ENCODE measurements around the gene CELA3B.
"Not testable (repeated sequence)": the region's sequence is repeated elsewhere in the genome, so short reads cannot be mapped to it uniquely, and the experiment has no call there.

The CELA3B gene

GRCh38 chr1:21976703-21977239 is at the start of gene CELA3B:
Gene CELA3B, plus strand, starts transcription at chr1:21977022. Its CDS starts 18 bp downstream, at chr1:21977040.
- H3K4me3 ChIP-seq (ENCODE audit: low read depth, low read length); H3K27ac ChIP-seq (ENCODE audit: low read depth, low read length); H3K9ac ChIP-seq (ENCODE audit: low read depth, low read length); H3K9me3 ChIP-seq (ENCODE audit: control insufficient read depth, insufficient read depth, low read length); H3K4me1 ChIP-seq (ENCODE audit: control insufficient read depth, insufficient read depth, low read length); H3K27me3 ChIP-seq (ENCODE audit: control insufficient read depth, insufficient read depth, low read length); H3K36me3 ChIP-seq (ENCODE audit: control insufficient read depth, insufficient read depth, low read length): not testable (repeated sequence)

- Histone ChIP-seq H3K27ac (ENCODE audit: low read depth, low read length) (no peak overlapping the region), H3K36me3 (ENCODE audit: control insufficient read depth, insufficient read depth, low read length) (0 out of 2 replicates have a peak, but pooled peaks cover 4% of the 10 kb centered on the region), H3K9me3 (ENCODE audit: control insufficient read depth, insufficient read depth, low read length) (no peaks in the 10 kb centered on the region), H3K27me3 (ENCODE audit: control insufficient read depth, insufficient read depth, low read length) (no peaks in the 10 kb centered on the region), H3K4me3 (ENCODE audit: low read depth, low read length) (no peak overlapping the region), H3K9ac (ENCODE audit: low read depth, low read length) (no peak overlapping the region), H3K4me1 (ENCODE audit: control insufficient read depth, insufficient read depth, low read length) (peaks cover 7% of the 10 kb centered on the region; the same call in 1 of the 2 replicates)
Measured at GRCh38 chr1:21927533-21928237, 49.1 kb upstream of the CELA3B start.

DNA sequence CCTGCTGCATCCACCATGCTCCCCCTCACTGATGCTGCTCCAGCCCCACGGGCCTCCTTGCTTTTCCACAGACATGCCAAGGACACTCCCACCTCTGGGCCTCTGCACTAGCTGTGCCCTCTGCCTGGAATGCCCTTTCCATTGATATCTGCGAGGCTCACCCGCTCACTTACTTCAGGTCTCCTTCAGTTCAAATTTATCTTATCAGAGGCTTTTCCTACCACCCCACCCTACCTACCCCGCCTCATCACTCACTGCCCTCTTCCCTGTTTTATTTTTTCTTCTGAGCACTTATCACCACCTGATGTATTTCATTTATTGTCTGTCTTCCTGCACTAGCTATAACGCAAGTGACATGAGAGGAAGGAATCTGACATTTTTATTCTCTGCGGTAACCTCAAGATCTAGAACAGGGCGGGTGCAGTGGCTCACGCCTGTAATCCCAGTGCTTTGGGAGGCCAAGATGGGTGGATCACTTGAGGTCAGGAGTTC is 46.7 kb upstream of the CELA3B start:
- no peak overlapping the region for H3K27ac ChIP-seq (ENCODE audit: low read depth, low read length)
- H3K4me3 ChIP-seq (ENCODE audit: low read depth, low read length) = no peak overlapping the region
- H3K9ac ChIP-seq (ENCODE audit: low read depth, low read length) = no peak overlapping the region

DNA sequence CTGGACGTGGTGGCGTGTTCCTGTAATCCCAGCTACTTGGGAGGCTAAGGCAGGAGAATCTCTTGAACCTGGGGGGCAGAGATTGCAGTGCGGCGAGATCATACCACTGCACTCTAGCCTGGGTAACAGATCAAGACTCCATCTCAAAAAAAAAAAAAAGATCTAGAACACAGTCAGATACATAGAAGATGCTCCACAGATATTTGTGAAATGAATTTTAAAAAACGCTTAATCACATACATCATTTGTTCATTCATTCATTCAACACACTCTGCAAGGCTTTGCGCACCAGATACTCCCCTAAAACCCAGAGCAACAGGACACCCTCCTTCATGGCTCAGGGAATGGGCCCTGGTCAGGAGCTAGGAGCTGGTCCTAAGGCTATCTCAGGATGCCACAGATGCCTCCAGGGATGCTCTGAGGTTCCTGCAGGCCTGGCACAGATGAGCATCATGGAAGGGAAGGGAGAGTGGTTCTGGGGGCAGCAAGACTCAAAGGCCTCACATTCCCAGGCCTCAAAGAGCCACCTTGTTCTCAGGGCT is 46.1 kb upstream of the CELA3B start:
- H3K27me3 ChIP-seq (ENCODE audit: control insufficient read depth, insufficient read depth, low read length) = no peaks in the 10 kb centered on the region
- peaks cover 26% of the 10 kb centered on the region for H3K4me1 ChIP-seq (ENCODE audit: control insufficient read depth, insufficient read depth, low read length)
- 0 out of 2 replicates have a peak, but pooled peaks cover 4% of the 10 kb centered on the region for H3K36me3 ChIP-seq (ENCODE audit: control insufficient read depth, insufficient read depth, low read length)
- H3K9me3 ChIP-seq (ENCODE audit: control insufficient read depth, insufficient read depth, low read length) = no peaks in the 10 kb centered on the region
- H3K27ac ChIP-seq (ENCODE audit: low read depth, low read length) = no peak overlapping the region
- H3K4me3 ChIP-seq (ENCODE audit: low read depth, low read length) = no peak overlapping the region
- no peak overlapping the region for H3K9ac ChIP-seq (ENCODE audit: low read depth, low read length)

More for the DNA sequence above, 46.7 kb upstream of the CELA3B start:
- Histone ChIP-seq H3K9me3 (ENCODE audit: control insufficient read depth, insufficient read depth, low read length) (no peaks in the 10 kb centered on the region), H3K4me1 (ENCODE audit: control insufficient read depth, insufficient read depth, low read length) (peaks cover 20% of the 10 kb centered on the region), H3K27me3 (ENCODE audit: control insufficient read depth, insufficient read depth, low read length) (no peaks in the 10 kb centered on the region), H3K36me3 (ENCODE audit: control insufficient read depth, insufficient read depth, low read length) (0 out of 2 replicates have a peak, but pooled peaks cover 4% of the 10 kb centered on the region)

GRCh38 chr1:21931171-21932093 is 45.4 kb upstream of the CELA3B start:
- Histone ChIP-seq H3K27me3 (ENCODE audit: control insufficient read depth, insufficient read depth, low read length) (no peaks in the 10 kb centered on the region; the same call in 1 of the 2 replicates), H3K4me1 (ENCODE audit: control insufficient read depth, insufficient read depth, low read length) (peaks cover 34% of the 10 kb centered on the region), H3K36me3 (ENCODE audit: control insufficient read depth, insufficient read depth, low read length) (0 out of 2 replicates have a peak, but pooled peaks cover 4% of the 10 kb centered on the region), H3K9ac (ENCODE audit: low read depth, low read length) (no peak overlapping the region), H3K4me3 (ENCODE audit: low read depth, low read length) (no peak overlapping the region), H3K9me3 (ENCODE audit: control insufficient read depth, insufficient read depth, low read length) (no peaks in the 10 kb centered on the region), H3K27ac (ENCODE audit: low read depth, low read length) (peak overlapping the region; percentile 35)

GRCh38 chr1:21932127-21932526 is 44.7 kb upstream of the CELA3B start:
- Histone ChIP-seq H3K4me1 (ENCODE audit: control insufficient read depth, insufficient read depth, low read length) (peaks cover 37% of the 10 kb centered on the region), H3K27me3 (ENCODE audit: control insufficient read depth, insufficient read depth, low read length) (no peaks in the 10 kb centered on the region; the same call in 1 of the 2 replicates), H3K9ac (ENCODE audit: low read depth, low read length) (no peak overlapping the region), H3K4me3 (ENCODE audit: low read depth, low read length) (no peak overlapping the region), H3K27ac (ENCODE audit: low read depth, low read length) (no peak overlapping the region), H3K36me3 (ENCODE audit: control insufficient read depth, insufficient read depth, low read length) (0 out of 2 replicates have a peak, but pooled peaks cover 4% of the 10 kb centered on the region), H3K9me3 (ENCODE audit: control insufficient read depth, insufficient read depth, low read length) (no peaks in the 10 kb centered on the region)

DNA sequence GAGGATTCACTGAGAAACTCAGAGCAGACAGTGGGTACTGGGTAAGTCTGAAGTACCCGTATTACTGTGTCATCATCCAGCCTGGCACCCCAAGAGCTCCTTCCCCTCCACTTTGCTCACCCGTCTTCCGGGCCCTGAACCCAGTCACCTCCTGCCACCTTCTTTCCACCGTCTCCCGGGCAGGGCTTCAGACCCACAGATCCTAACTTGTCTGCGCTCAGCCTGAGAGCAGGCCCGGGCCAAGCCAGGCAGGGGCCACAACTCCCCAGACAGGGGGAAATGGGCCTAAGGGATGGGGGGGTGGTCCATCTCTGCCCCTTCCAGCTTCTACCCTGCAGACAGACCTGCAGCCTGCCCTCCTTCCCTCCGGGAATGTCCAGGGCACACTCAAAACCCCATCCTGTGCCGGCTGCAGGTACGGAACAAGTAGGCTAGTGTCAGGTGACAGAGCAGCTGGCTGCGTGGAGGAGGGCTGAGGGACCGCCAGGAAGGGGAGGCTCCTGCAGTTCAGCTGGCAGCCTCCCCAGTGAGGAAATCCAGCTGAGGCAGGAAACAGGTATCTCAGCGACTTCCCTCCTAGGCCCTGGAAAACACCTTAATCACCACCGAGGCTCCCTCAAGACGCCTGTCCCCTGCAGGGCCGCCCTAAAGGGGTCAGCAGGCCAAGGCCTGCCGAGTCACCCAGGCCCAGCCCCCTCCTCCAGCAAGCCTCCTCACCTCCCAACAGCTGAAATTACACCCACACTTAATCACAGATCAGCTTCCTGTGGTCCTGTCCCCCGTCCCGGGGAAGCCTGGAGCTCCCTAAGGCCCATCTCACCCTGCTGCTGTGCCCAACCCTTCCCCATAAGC is 43.2 kb upstream of the CELA3B start:
- Histone ChIP-seq H3K36me3 (ENCODE audit: control insufficient read depth, insufficient read depth, low read length) (0 out of 2 replicates have a peak, but pooled peaks cover 4% of the 10 kb centered on the region), H3K27me3 (ENCODE audit: control insufficient read depth, insufficient read depth, low read length) (no peaks in the 10 kb centered on the region; the same call in 1 of the 2 replicates), H3K27ac (ENCODE audit: low read depth, low read length) (peak overlapping the region; percentile 52), H3K9ac (ENCODE audit: low read depth, low read length) (no peak overlapping the region), H3K9me3 (ENCODE audit: control insufficient read depth, insufficient read depth, low read length) (no peaks in the 10 kb centered on the region), H3K4me3 (ENCODE audit: low read depth, low read length) (no peak overlapping the region), H3K4me1 (ENCODE audit: control insufficient read depth, insufficient read depth, low read length) (peaks cover 42% of the 10 kb centered on the region)

DNA sequence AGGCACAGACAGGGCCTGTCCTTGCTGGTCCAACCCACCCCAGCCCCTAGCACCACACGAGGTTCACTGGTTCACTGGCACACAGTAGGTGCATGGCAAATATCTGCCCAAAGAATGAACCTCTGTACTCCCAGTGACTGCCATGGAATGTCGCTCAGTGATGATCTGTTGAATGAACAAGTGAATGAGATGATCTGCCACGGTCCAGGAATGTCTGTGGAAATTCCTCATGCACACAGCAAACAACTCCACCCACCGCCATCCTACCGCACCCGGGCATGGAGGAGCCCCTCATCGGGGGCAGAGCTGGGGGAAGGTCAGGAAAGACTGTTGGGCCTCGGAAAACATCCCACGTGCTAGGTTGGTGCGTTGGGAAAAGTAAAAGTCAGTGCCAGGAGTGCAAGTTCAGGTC is 41.4 kb upstream of the CELA3B start:
- H3K4me3 ChIP-seq (ENCODE audit: low read depth, low read length) = no peak overlapping the region
- peak overlapping the region; percentile 42 for H3K27ac ChIP-seq (ENCODE audit: low read depth, low read length)
- no peaks in the 10 kb centered on the region for H3K9me3 ChIP-seq (ENCODE audit: control insufficient read depth, insufficient read depth, low read length)
- H3K9ac ChIP-seq (ENCODE audit: low read depth, low read length) = no peak overlapping the region
- 0 out of 2 replicates have a peak, but pooled peaks cover 4% of the 10 kb centered on the region for H3K36me3 ChIP-seq (ENCODE audit: control insufficient read depth, insufficient read depth, low read length)
- H3K27me3 ChIP-seq (ENCODE audit: control insufficient read depth, insufficient read depth, low read length) = no peaks in the 10 kb centered on the region; the same call in 1 of the 2 replicates
- peaks cover 42% of the 10 kb centered on the region for H3K4me1 ChIP-seq (ENCODE audit: control insufficient read depth, insufficient read depth, low read length)

- peaks cover 42% of the 10 kb centered on the region for H3K4me1 ChIP-seq (ENCODE audit: control insufficient read depth, insufficient read depth, low read length)
- H3K9ac ChIP-seq (ENCODE audit: low read depth, low read length) = peak overlapping the region; percentile 51
- H3K27ac ChIP-seq (ENCODE audit: low read depth, low read length) = peak overlapping the region; percentile 42
- no peaks in the 10 kb centered on the region; the same call in 1 of the 2 replicates for H3K27me3 ChIP-seq (ENCODE audit: control insufficient read depth, insufficient read depth, low read length)
- H3K36me3 ChIP-seq (ENCODE audit: control insufficient read depth, insufficient read depth, low read length) = 0 out of 2 replicates have a peak, but pooled peaks cover 2% of the 10 kb centered on the region
- H3K9me3 ChIP-seq (ENCODE audit: control insufficient read depth, insufficient read depth, low read length) = no peaks in the 10 kb centered on the region
- peak overlapping the region; percentile 78 for H3K4me3 ChIP-seq (ENCODE audit: low read depth, low read length)
Measured at GRCh38 chr1:21935891-21936365, 40.9 kb upstream of the CELA3B start.
